C4-2B (cell line): ENCODE data around the gene C3orf49.

Experiments
- H3K27ac ChIP-seq: fragments of 450-650 bp; 2 replicates; pipeline ENCODE4 v1.5.1; 2017
- CTCF ChIP-seq: fragments of 450-650 bp; conservative IDR thresholded peaks from 2 replicates; pipeline ENCODE4 v1.5.1; 2017; ENCODE audit warnings: mild to moderate bottlenecking
- ZFX ChIP-seq: fragments of 450-650 bp; IDR thresholded peaks from 2 replicates; pipeline ENCODE4 v1.6.1; 2017

Gene C3orf49

GRCh38 chr3:63847718-63848450 lies 28.8 kb downstream of the C3orf49 start:
- H3K27ac ChIP-seq = no peak overlapping the region

DNA sequence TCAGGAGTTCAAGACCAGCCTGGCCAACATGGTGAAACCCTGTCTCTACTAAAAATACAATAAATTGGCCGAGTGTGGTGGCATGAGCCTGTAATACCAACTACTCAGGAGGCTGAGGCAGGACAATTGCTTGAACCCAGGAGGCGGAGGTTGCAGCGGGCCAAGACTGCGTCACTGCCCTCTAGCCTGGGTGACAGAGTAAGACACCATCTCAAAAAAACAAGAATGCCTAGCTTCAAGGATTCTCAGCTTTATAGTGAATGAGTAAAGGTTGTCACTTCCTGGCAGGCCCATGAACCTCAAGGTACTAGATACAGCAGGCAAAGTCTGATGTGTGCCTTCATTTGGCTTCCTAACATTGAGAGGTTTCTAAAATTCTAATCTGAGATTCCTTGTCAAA lies 30.1 kb downstream of the C3orf49 start:
- no peak overlapping the region for H3K27ac ChIP-seq

More at GRCh38 chr3:63847718-63848450, 28.8 kb downstream of the C3orf49 start:
- TF ChIP-seq CTCF = no peak
- TF ChIP-seq ZFX = no peak

GRCh38 chr3:63851287-63851686 lies 32.2 kb downstream of the C3orf49 start:
- H3K27ac ChIP-seq = no peak overlapping the region
- TF ChIP-seq ZFX = no peak
- TF ChIP-seq CTCF = no peak

More for the DNA sequence above, 30.1 kb downstream of the C3orf49 start:
- no peak for TF ChIP-seq CTCF
- TF ChIP-seq ZFX = no peak

DNA sequence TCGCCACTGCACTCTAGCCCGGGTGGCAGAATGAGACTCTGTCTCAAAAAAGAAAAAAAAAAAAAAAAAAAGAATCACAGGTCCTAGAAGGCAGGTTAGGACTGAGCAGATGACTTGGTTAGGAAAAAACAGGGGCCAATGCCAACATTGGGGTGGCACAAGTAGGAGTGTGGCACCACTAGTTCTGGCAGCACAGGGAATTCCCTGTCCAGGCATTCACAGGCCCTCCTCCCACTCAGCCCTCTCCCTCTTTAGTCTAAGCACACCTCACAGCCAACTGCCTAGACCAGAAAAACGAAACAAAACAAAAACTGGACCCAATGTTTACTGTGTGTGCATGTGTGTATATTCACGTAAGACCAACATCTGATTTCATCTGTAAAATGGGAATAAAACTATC lies 34.0 kb downstream of the C3orf49 start:
- no peak overlapping the region for H3K27ac ChIP-seq
- no peak for TF ChIP-seq CTCF
- no peak for TF ChIP-seq ZFX

DNA sequence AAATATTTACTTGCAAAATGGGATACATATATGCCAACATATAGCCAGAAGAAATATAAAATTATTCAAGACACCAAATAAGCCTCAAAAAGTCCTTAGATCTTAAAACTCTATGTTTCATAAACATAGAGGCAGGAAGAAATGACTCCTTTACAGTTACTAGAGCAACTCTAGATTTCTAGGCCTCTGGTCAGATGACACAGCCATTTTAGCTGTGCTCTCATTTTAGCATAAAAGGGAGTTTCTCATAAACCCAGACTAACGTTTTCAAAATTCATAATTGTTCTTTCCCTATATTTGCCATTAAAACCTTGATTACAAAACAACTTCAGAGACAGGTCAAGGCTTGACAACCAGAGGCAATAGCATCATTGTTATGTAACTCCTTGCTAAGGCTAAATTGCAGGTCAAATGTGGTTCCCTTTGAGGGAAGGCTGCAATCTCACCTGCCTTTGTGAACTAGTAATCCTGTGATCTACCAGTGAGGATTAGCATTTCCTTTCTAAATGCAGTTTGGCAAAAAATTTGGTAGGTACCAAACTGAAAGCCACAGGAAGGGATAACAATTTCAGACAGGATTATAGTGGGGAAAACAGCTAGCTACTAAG lies 36.3 kb downstream of the C3orf49 start:
- no peak overlapping the region for H3K27ac ChIP-seq
- no peak for TF ChIP-seq ZFX
- no peak for TF ChIP-seq CTCF

GRCh38 chr3:63857311-63857710 lies 38.2 kb downstream of the C3orf49 start:
- no peak for TF ChIP-seq ZFX
- no peak for TF ChIP-seq CTCF
- H3K27ac ChIP-seq = no peak overlapping the region

- no peak overlapping the region for H3K27ac ChIP-seq
- TF ChIP-seq CTCF (no peak), ZFX (no peak)
These were observed 41.7 kb downstream of the C3orf49 start for GRCh38 chr3:63860776-63861175.
